Uterus (tissue), 4 donors: ENCODE results near the gene CCL4L2. TPM values are rescaled to one million over a fixed set of nuclear protein-coding genes. Genes with fewer than 3 reads are reported as not detected.
"Not testable (repeated sequence)": the region's sequence is repeated elsewhere in the genome, so short reads cannot be mapped to it uniquely, and the experiment has no call there.

Experiments
- DNase-seq, 2 donors: peaks; one replicate each; pipeline ENCODE4 v3.0.0-alpha.2; 2019 to 2020
- H3K27ac ChIP-seq, 2 donors: fragments of 200-600 bp; sonication (generic); 1 replicate in 1 of 2; 2 replicates in 1 of 2; pipeline ENCODE4 v1.5.1; 2016 to 2018
- H3K27me3 ChIP-seq, 2 donors: fragments of 200-600 bp; sonication (generic); one replicate each; pipeline ENCODE4 v1.5.1; 2018 to 2019; ENCODE audit warnings: control low read depth in 1 of 2
- H3K36me3 ChIP-seq, 2 donors: fragments of 200-600 bp; sonication (generic); one replicate each; pipeline ENCODE4 v1.5.1; 2019; ENCODE audit warnings: control low read depth in 1 of 2
- H3K4me1 ChIP-seq, 2 donors: fragments of 200-600 bp; sonication (generic); one replicate each; pipeline ENCODE4 v1.5.1; 2018 to 2019; ENCODE audit warnings: control low read depth in 1 of 2
- H3K4me3 ChIP-seq, 2 donors: fragments of 200-600 bp; sonication (generic); 1 replicate in 1 of 2; 2 replicates in 1 of 2; pipeline ENCODE4 v1.5.1; 2018 to 2019; ENCODE audit warnings: mild to moderate bottlenecking in 1 of 2
- H3K9me3 ChIP-seq, 2 donors: fragments of 200-600 bp; sonication (generic); one replicate each; pipeline ENCODE4 v1.5.1; 2019; ENCODE audit warnings: control low read depth in 1 of 2
- POLR2A ChIP-seq, 2 donors: fragments of 450-650 bp; IDR thresholded peaks; one replicate each; pipeline ENCODE4 v1.6.1; 2016; ENCODE audit warnings: antibody characterized with exemption in 2 of 2, mild to moderate bottlenecking in 1 of 2, moderate library complexity in 1 of 2
- intact Hi-C: fragments of 100-400 bp; cut with DNase I; formaldehyde crosslinking; loops from one replicate; pipeline ENCODE4 v1.15.1; 2023; ENCODE audit warnings: low total_unique reads
- total RNA-seq, 4 donors: library from RNA; depleted of rRNA in 3 of 4; stranded (reverse); fragments of >200 nt in 3 of 4; gene quantifications; one replicate each; pipeline versions ENCODE4 v1.1.0 to v1.2.4, GENCODE V29; 2014 to 2023
- TF ChIP-seq, protein P1 (sequence below), 4 experiments: fragments of 200-600 bp in 2 of 4; fragments of 450-650 bp in 2 of 4; sonication (generic) in 2 of 4; IDR thresholded peaks; one replicate each; pipeline ENCODE4 v1.5.1; 2016 to 2019; ENCODE audit warnings: antibody characterized with exemption in 4 of 4, mild to moderate bottlenecking in 2 of 4, moderate library complexity in 1 of 4
- donor health status: DM: yes; HTN: yes; CAD: no.

The CCL4L2 gene
- 1 to 10 TPM in 1 of 4 donors, not detected in 3; 6.7 TPM for total RNA-seq

DNA sequence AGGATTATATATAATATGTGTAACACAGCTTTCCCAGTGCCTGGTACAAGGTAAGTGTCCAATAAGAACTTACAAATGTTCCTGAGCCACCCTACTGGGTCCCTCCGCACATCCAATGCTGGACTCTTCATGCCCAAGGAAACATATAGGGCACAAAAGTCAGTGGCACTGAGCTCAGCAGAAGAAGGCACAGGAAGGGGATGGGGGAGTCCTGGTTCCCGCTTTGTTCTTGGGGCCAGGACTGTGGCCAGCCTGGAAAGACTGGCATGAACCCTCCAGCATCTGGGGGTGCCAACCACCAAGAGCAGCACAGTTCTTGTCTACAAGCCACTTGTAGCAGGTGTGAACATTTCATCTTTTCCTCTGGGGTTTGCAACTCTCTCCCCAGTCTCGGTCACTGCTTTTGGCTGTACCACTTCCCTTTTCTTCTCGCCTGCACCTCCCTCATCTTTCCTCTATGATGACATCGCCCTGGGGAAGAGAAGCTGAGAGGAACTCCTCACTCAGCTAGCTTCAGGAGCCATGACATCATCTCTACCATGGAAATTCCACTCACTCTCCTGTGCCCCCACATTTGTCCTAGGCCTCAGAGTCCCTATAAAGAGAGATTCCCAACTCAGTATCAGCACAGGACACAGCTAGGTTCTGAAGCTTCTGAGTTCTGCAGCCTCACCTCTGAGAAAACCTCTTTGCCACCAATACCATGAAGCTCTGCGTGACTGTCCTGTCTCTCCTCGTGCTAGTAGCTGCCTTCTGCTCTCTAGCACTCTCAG, at the start of gene CCL4L2:
Gene CCL4L2, plus strand, starts transcription at position 625 of the 773 bp plus-strand sequence.
- DNase-seq, H3K4me3 ChIP-seq, H3K27me3 ChIP-seq, intact Hi-C loops, H3K9me3 ChIP-seq, H3K27ac ChIP-seq, H3K36me3 ChIP-seq, H3K4me1 ChIP-seq: not testable (repeated sequence)

DNA sequence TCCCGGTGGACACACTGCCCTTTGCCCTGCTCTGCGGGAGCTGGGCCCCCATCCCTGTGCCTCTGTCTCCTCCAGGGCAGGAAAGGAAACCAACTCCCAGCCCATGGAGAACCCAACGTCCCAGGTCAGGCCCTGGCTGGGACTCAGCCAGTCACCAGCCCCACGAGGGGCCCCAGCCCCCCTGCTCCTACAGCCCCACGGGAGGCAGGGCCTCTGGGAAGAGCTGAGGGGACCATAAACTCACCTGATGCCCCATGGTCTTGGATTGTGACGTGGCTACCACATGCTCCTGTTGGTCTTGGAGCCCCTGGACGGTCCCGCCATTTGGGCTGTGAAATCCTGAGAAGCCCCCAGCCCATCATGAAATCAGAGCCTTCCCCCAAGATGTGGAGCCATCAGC, 42.0 kb upstream of the CCL4L2 start:
- H3K27ac ChIP-seq, DNase-seq, H3K36me3 ChIP-seq, H3K9me3 ChIP-seq, H3K27me3 ChIP-seq, H3K4me1 ChIP-seq, intact Hi-C loops, H3K4me3 ChIP-seq: not testable (repeated sequence)

DNA sequence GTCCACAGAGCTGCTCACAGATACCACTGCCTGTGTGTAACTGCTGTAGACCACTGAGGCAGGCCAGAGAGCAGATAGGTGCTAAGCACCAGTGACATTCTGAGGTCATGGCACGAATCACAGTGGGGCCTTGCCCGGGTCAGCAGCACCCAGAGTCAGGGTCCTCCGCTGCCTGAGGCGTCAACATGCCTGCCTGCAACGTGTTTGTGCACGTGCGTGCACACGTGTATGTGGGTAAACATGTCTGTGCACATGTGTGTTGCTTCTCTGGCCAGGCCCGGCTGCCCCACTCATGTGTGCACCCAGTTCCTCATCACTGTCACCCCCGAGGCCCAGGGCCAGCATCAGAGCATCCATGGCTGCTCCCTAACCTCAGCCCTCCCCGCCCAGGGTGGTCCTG, 34.3 kb upstream of the CCL4L2 start, which contains the start of gene TBC1D3B:
Gene TBC1D3B, minus strand, starts transcription at position 101 of the 400 bp plus-strand sequence. CDS start 1,586 bp downstream, outside the sequence.
- H3K27me3 ChIP-seq, H3K27ac ChIP-seq, H3K4me3 ChIP-seq, H3K9me3 ChIP-seq, intact Hi-C loops, DNase-seq, H3K4me1 ChIP-seq, H3K36me3 ChIP-seq: not testable (repeated sequence)

DNA sequence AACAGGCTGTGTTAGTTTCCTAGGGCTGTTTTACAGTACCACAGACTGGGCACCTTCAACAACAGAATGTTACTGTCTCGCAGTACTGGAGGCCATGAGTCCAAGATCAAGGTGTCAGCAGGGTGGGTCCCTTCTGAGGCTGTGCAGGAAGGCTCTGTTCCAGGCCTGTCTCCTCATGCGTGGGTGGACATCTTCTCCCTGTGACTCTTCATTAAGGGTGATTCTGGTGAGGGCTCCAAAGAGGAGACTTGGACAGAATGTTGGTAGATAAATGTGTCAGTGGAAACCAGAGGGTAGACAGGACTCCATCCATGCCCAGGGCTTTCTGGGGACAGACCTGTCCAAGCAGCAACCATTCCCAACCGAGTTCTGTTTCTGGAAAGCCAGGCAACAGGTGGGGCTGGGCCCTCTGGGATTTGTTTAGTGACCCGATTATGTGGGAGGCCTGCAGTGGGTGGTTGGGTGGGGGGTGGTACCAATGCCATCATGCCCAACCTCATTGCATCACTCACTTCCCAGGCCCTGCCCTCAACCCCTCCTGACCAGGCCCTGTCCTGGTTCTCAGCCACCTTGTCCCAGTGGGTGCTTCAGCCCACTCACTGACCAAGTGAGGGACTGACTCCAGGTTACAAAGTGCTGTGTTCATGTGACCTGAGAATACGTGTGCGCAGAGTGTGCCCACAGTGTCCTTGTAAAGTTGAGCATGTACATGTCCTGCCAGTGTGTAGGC, 29.3 kb upstream of the CCL4L2 start:
- H3K27me3 ChIP-seq, H3K27ac ChIP-seq, H3K4me1 ChIP-seq, H3K4me3 ChIP-seq, intact Hi-C loops, H3K36me3 ChIP-seq, H3K9me3 ChIP-seq: not testable (repeated sequence)
- DNase-seq, result peak in 1 of 2 donors; percentile 3

DNA sequence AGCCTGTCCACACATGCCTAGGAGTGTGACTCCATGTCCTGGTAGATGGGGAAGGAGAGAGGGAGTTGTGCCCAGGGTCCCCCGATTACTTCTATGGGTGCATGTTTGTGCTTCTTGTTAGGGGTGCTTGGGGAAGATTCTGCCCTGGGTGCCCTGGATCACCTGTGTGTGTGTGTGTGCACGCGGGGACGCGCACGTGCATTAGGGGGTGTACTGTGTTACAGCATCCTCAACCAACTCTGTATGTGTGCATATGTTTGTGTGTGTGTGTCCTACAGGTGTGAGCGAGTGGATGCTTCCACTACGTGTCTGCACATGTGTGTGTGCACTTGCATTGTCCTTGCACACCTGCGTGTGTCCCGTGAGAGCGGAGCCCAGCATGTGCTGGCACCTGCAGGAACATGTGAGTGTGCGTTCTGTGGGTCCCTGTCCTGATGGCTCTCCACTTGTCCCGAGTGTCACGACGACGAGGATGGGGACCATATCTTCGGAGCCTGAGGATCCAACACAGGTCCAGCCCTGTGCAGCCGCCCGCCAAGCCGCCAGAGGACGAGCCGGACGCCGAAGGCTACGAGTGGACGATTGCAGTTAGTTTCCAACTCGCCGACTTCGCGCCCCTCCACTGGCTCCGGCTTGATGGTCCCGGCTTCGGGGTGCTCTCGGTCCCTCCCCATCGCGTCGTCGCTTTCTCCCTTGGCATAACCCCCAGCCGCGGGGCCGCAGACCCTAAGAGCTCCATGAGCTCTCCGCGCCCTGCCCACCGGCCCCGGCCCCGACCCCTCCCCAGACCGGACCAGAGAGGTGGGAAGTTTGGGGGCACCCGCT, 28.5 kb upstream of the CCL4L2 start:
- peak in 1 of 2 donors; percentile 11 for DNase-seq
- no peaks in the 10 kb centered on the region for H3K36me3 ChIP-seq
- TF ChIP-seq POLR2A (IDR thresholded peaks at IDR 0.05), result no peak
- TF ChIP-seq, protein P1, sequence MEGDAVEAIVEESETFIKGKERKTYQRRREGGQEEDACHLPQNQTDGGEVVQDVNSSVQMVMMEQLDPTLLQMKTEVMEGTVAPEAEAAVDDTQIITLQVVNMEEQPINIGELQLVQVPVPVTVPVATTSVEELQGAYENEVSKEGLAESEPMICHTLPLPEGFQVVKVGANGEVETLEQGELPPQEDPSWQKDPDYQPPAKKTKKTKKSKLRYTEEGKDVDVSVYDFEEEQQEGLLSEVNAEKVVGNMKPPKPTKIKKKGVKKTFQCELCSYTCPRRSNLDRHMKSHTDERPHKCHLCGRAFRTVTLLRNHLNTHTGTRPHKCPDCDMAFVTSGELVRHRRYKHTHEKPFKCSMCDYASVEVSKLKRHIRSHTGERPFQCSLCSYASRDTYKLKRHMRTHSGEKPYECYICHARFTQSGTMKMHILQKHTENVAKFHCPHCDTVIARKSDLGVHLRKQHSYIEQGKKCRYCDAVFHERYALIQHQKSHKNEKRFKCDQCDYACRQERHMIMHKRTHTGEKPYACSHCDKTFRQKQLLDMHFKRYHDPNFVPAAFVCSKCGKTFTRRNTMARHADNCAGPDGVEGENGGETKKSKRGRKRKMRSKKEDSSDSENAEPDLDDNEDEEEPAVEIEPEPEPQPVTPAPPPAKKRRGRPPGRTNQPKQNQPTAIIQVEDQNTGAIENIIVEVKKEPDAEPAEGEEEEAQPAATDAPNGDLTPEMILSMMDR (IDR thresholded peaks at IDR 0.05), result no peak
- peaks cover 0 to 3% of the 10 kb centered on the region in 2 donors for H3K27me3 ChIP-seq
- H3K4me3 ChIP-seq, result peak overlapping the region; percentile 42 to 56
- intact Hi-C loops, result no loop called here
- no peaks in the 10 kb centered on the region for H3K9me3 ChIP-seq
- H3K4me1 ChIP-seq, result peaks cover 0 to 6% of the 10 kb centered on the region in 2 donors
- H3K27ac ChIP-seq, result peak overlapping the region; percentile 20 to 33

DNA sequence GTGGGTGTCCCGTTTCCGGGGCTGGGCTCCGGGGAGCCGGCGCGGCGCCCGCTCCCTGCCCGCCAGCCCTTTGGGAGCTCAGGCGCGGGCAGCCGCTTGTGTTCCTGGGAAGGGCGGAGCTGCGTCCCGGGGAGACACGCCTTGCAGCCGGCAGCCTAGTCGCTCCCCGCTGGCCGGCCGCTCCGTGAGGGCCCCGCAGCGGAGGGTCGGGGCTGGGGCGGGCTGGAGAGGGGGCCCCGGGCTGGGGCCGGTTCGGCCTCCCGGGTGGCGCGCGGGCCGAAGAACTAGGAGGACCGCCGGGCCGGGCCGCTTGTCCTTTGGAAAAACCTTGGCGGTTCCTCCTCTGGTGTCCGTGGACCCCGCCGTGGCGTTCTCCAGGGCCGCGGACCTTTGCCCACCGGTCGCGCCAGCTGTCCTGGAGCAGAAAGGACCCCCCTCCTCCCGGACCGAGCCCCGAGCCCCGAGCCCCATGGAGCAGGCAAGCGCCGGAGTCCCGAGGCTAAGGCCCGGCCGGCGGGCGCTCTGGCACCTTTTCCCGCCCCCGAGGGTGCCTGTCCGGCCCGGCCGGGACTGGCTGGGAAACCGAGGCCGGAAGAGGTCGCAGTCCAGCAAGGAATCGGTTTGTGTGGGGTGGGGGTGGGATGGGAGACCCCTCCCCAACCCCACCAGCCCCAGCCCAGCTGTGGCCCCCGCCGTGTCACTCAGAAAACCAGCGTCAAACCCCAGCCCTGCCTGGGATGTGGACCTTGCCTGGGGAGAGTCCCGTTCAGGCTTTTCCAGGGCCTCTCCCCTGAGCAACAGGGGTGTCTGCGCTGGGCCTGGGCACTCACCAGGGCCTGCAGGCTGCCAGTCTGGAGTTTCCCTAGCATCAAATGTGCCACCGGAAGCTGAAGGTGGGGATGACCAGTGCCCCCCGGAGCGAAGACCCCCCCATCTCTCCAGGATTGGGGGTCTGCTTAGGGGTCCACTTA, 27.6 kb upstream of the CCL4L2 start:
- TF ChIP-seq POLR2A (IDR thresholded peaks at IDR 0.05), result no peak
- TF ChIP-seq, protein P1 (IDR thresholded peaks at IDR 0.05), result no peak
- Histone ChIP-seq H3K4me1 (peaks cover 0 to 6% of the 10 kb centered on the region in 2 donors), H3K9me3 (no peaks in the 10 kb centered on the region), H3K27ac (peak overlapping the region; percentile 20 to 33), H3K27me3 (peaks cover 0 to 3% of the 10 kb centered on the region in 2 donors), H3K4me3 (peak overlapping the region; percentile 42 to 56), H3K36me3 (no peaks in the 10 kb centered on the region)
- peak; percentile 9 to 22 for DNase-seq
- intact Hi-C loops, result no loop called here
